Neural cell (in vitro differentiated cells): ENCODE measurements around the gene SCO1.

ENCODE experiments used
- EP300 ChIP-seq: fragments of 450-650 bp; conservative IDR thresholded peaks from 2 replicates; pipeline ENCODE4 v1.6.1; 2014; ENCODE audit warnings: antibody characterized with exemption, mild to moderate bottlenecking, moderate library complexity; ENCODE audit not compliant: poor library complexity, severe bottlenecking
- EZH2 ChIP-seq: fragments of 200-600, 300-800 bp; shearing (Covaris generic), sonication (generic); IDR thresholded peaks from 2 replicates; pipeline ENCODE4 v1.6.1; 2014; ENCODE audit warnings: antibody characterized with exemption, low read length, borderline replicate concordance, mild to moderate bottlenecking; ENCODE audit not compliant: insufficient read depth, poor library complexity, severe bottlenecking
- MXI1 ChIP-seq: fragments of 450-650 bp; conservative IDR thresholded peaks from 2 replicates; pipeline ENCODE4 v1.6.1; 2014; ENCODE audit warnings: antibody characterized with exemption, mild to moderate bottlenecking; ENCODE audit not compliant: poor library complexity, severe bottlenecking
- POLR2AphosphoS5 ChIP-seq: IDR thresholded peaks from 2 replicates; pipeline ENCODE4 v1.6.1; 2012
- REST ChIP-seq: IDR thresholded peaks from 2 replicates; pipeline ENCODE4 v1.6.1; 2012; ENCODE audit warnings: borderline replicate concordance
- SMC3 ChIP-seq: fragments of 450-650 bp; conservative IDR thresholded peaks from 2 replicates; pipeline ENCODE4 v1.6.1; 2014; ENCODE audit warnings: antibody characterized with exemption, mild to moderate bottlenecking, moderate library complexity; ENCODE audit not compliant: poor library complexity
- TF ChIP-seq, protein P1 (sequence below): fragments of 450-650 bp; IDR thresholded peaks from 2 replicates; pipeline ENCODE4 v1.5.1; 2014; ENCODE audit warnings: antibody characterized with exemption, mild to moderate bottlenecking, moderate library complexity; ENCODE audit not compliant: poor library complexity, severe bottlenecking

GRCh38 chr17:10726196-10726595, 28.9 kb upstream of the SCO1 start:
- TF ChIP-seq, protein P1, sequence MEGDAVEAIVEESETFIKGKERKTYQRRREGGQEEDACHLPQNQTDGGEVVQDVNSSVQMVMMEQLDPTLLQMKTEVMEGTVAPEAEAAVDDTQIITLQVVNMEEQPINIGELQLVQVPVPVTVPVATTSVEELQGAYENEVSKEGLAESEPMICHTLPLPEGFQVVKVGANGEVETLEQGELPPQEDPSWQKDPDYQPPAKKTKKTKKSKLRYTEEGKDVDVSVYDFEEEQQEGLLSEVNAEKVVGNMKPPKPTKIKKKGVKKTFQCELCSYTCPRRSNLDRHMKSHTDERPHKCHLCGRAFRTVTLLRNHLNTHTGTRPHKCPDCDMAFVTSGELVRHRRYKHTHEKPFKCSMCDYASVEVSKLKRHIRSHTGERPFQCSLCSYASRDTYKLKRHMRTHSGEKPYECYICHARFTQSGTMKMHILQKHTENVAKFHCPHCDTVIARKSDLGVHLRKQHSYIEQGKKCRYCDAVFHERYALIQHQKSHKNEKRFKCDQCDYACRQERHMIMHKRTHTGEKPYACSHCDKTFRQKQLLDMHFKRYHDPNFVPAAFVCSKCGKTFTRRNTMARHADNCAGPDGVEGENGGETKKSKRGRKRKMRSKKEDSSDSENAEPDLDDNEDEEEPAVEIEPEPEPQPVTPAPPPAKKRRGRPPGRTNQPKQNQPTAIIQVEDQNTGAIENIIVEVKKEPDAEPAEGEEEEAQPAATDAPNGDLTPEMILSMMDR, result no peak
- TF ChIP-seq EP300, result no peak
- no peak for TF ChIP-seq MXI1
- no peak for TF ChIP-seq REST
- no peak for TF ChIP-seq POLR2AphosphoS5
- TF ChIP-seq SMC3, result no peak
- TF ChIP-seq EZH2, result no peak
